Stimulated activated CD4-positive, alpha-beta T cell treated with anti-CD3 and anti-CD28 coated beads, Interleukin-2, amount 100 ng/mL, for 4 hours (primary cell): ENCODE results near the gene SLC7A4.

Experiments
- DNase-seq: peaks from one replicate; pipeline ENCODE4 v3.0.0-alpha.2; 2020; ENCODE audit warnings: low read depth

The SLC7A4 gene

DNA sequence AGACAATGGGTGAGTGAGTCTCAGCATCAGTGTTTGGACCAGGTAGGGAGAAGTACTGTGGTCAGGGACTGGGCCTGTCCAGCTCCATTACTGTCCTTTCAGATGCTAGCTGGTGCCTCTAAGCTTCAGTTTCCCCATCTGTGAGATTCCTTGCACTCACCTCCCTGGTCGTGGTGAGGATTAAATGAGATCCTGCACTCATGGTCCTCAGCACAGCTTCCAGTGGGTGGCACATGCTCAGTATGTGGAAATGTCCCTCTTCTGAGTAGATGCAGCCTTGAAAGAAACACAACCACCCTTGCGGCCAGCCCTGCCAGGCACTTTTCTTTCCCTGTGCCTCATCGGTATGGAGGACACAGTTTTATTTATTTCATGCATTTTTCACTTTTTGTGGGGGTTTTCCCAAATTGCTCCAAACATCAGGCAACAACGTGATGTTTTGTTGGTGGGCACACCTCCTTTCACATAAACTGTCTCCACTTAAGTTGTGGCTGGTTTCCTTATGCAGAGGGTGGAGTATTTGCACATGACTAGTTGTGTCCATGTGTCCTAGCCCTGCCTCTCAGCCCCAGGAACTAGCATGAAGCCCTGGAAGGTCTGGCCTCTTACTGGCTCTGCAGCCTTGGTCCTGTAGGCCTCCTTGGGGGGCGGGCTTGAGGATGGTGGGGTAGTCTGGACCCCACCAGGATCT lies 49.1 kb downstream of the SLC7A4 start:
- no peak for DNase-seq

DNA sequence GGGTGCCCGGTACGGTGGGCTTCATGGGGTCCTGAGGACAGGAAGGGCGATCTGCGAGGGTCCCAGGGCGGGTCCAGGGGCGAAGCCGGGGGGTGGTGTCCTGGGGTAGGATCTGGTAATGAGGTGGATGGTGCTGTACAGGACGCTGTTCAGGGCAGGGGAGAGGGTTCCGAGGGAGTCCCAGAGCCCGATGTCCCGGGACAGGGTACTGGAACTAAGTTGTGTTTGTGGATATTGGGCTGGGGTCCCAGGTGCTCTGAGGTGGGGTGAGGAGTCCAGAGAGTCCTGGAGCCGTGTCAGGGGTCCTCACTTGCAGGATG lies 49.8 kb downstream of the SLC7A4 start:
- DNase-seq = no peak

DNA sequence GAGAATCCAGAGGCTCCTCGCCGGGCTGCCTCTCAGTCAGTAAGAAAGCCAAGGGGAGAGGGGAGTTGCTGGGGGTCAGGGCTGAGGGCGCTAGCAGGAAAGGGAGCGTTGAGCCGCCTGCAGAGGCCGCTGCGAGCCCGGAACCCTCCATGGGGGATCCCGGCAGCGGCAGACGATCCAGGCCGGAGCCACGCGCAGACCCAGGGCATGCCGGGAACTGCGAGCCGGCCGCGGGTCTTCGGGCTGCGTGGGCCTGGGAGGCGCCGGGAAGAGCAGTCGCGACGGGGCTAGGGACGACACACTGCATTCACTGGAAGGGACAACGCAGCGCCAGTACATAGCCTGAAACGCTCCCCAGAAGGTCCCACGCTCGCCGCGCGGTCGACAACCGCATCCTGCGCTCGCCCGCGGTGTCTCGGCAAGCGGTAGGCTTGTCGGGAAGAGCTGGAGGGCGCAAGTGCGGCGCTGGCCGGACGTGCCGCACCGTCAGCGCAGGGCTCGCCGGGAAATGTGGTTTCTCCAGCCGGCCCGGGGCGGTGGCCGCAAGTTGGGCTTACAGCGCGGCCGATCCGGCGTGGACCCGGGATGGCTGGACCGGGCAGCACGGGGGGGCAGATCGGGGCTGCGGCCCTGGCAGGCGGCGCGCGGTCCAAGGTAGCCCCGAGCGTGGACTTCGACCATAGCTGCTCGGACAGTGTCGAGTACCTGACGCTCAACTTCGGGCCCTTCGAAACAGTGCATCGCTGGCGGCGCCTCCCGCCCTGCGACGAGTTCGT lies 50.4 kb downstream of the SLC7A4 start, which contains the start of gene LZTR1:
Gene LZTR1, plus strand, starts transcription at position 511 of the 776 bp plus-strand sequence. Its CDS starts 75 bp downstream, at position 586.
- DNase-seq = peak; percentile 63

DNA sequence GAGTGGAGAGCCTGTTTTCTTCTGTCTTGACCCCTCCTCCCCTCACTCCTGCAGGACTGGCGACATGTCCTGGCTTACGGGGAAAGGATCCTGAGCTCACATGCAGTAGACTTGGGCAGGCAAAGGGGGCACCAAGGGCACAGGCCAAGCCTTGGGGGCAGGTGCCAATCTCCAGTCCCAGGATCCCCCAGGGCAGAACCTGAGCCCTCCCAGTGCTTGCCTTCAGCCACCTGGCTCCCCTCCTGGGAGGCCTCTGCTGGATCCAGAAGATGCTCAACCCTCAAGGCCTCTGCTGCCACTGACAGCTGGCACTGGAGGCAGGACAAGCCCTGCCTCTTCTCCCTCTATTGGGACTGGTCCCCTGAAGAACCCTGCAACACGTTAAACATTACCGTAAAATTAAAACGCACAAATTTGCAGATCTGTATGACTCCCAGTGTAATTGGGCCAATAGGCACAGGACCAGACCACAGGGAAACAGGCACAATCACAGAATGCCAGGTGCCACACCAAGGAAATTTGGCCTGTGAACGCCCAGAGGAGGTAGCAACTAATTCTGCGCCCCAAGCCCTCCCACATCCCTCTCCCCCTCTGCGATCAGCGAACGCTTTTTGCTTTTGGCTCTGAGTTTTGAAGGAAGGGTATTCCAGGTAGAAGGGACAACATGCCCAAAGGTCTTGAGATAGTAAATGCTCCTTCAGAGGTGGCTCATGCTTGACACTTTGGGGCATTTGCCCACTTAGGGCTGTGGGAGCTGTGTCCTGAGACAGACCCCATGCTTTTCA lies 51.2 kb downstream of the SLC7A4 start:
- DNase-seq = no peak

DNA sequence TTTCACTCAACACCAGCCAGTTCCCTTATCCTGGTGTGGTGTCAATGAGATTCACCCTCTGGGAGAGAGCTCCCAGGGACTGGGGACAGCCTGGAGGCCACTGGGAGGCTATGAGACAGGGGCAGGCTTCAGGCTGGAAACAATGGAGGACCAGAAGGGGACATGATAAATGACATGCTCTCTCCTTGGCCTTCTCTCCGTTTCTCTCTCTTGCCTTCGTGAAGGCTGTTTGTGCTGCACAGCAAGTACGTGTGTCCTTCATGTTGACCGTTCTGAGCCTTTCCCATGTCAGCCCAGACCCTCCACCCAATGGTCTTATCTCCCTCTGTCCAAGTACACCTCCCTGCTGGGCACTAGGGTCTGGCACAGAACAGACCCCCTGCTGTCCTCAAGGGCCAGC lies 51.8 kb downstream of the SLC7A4 start:
- no peak for DNase-seq

DNA sequence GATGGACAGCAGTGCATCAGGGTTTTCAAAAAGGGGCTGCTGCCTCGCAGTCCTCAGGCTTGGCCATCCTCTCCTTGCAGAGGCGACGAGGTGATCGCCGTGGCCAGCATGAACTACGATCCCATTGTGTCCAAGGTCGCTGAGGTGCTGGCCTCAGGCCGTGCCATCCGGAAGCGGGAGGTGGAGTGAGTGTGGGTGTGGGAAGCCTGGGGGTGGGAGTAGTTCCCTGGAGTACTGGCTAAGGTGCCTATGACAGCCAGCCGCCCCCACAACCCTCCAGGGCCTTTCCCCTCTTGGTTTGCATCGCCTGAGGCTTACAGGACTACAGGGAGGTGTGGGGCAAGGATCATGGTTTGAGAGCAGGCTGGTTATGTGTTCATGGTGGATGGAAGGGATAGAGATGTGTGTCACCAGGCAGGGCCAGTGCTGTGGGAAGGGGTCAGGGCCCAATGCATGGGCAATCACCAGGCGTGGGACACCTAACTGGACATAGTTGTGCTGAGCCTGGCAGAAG lies 52.4 kb downstream of the SLC7A4 start:
- no peak for DNase-seq

DNA sequence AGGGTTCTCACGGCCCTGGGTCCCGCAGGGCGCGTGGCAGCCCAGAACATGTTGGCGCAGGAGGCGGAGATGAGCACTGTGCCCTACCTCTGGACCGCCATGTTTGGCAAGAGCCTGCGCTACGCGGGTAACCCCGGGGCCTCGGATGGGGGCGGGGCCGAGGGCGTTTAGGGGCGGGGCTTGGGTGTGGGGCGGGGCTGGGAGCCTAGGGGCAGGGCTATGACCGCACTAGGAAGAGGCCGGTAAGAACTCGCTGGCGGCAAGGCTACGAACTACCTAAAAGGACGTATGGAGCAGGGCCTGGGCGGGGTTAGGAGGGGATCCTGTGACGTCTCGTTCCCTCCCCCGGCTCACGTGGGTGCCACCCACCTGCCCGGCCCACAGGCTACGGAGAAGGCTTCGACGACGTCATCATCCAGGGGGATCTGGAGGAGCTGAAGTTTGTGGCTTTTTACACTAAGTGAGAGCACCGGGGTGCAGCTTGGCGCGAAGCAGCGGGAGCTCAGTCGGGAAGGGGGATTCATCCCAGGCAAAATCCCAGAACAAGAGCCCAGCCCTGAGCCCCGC lies 53.0 kb downstream of the SLC7A4 start:
- peak; percentile 68 for DNase-seq
